ENCODE results near the gene SLC7A5. TPM values are rescaled to one million over a fixed set of nuclear protein-coding genes. Genes with fewer than 3 reads are reported as not detected.
"Not testable (repeated sequence)": the region's sequence is repeated elsewhere in the genome, so short reads cannot be mapped to it uniquely, and the experiment has no call there.

SLC7A5 gene
- total RNA-seq, 1 experiment from 2014 or later = 73.8 TPM

DNA sequence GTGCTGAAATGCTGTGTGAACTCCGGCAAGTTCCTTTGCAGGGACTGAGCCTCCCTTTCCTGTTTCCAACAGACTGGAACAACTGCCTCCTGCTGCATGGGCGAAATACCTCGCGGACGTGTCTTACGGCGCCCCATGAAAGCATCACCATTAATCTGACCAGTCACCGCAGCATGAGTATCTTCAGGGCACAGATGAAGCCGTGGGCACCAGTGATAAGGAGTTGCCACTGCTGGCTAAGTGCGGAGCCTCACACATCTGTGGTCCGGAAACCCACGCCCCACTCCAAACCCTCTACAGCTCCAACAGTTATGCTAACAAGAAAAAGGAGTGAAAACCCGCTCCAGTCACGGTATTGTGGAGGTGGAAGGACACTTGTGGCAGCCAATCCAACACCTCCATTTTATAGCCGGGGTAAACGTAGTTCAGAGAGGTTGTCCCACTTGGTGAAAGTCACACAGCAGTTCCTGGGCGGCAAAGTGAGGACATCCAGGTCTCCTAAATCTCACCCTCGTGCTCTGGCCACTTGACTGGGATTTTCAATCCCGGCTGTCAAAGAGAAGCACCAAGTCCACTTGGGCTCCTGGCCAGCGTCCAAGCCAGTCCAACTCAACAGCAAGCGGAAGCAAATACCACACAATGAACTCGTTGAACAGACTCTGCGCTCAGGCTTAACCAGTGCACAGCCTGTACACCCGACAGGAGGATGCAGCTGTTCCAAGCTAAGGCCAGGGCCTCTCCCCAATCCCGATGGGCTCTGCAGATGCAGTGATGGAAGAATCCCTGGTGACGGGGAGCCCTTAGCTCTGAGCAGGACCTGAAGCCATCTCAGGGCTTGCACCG, 10.9 kb downstream of the SLC7A5 start:
- Histone ChIP-seq H3K4me3 (peak overlapping the region; percentile 51), H3K4me1 (peaks cover 35% of the 10 kb centered on the region), H3K27ac (peak overlapping the region; percentile 60)
- DNase-seq = peak; percentile 89 to 90
- H3K36me3 ChIP-seq; H3K9me3 ChIP-seq (replicated peaks); H3K27me3 ChIP-seq: not testable (repeated sequence)

DNA sequence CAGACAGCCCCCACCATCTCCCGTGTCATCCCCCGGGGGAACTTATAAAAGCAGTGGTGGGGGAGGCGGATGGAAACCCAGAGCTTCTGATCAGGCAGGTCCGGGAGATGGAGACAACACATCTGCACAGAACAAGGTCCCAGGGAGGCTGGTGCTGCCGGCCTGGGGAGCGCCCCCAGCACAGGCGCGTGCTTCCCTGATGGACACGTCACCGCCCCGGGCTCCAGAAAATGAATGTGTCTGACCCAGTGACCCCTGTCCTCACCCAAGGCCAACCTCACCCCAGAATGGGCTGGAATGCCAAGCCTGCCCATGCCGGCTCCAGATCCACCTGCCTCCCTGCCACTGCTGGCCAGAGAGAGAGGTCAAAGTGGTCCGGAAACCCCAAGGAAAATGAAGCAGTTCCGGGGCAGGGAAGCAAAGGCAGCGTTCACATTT, 12.5 kb downstream of the SLC7A5 start:
- Histone ChIP-seq H3K27me3 (no peaks in the 10 kb centered on the region), H3K36me3 (no peaks in the 10 kb centered on the region), H3K9me3 (replicated peaks) (no peaks in the 10 kb centered on the region), H3K27ac (no peak overlapping the region; the same call in 1 of the 2 replicates), H3K4me1 (peaks cover 50% of the 10 kb centered on the region), H3K4me3 (no peak overlapping the region)
- DNase-seq = no peak

GRCh38 chr16:87855852-87856715, 13.2 kb downstream of the SLC7A5 start:
- DNase-seq = peak in 1 of 2 experiments; percentile 43
- H3K36me3 ChIP-seq = peaks cover 5% of the 10 kb centered on the region
- H3K4me1 ChIP-seq = peaks cover 50% of the 10 kb centered on the region

DNA sequence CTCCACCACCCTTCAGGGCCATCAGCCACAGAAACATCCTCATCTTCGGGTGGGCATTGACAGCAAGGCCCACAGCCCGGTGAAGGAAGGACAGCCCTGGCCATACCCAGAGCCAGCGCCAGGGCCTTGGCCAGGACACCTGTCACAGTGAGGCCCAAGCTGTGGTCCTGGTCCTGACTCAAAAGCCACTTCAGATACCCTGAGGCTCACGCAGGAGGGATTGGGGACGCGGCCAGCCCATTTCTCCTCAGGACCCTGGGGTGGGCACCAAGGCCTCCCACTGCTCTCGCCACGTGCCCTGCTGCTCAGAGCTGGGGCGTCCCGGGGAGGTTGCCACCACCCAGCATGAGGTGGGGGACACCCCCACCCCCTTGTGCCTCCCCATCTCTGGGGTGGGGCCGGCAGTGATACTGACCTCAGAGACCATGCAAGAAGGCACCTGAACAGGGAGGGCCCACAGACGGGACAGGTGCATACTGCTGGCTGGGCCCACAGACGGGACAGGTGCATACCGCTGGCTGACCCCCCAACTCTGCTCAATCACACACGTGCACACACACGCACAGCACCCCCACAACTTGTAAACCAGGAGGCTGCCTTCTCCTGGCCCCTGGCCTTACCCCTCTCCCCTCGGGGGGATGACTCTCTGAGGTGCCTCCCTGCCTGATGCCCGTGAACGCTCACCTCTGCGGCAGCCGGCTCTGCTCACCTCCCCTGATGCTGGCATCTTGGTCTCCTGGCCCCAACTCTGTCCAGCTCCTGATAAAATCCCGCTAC, 14.2 kb downstream of the SLC7A5 start:
- Histone ChIP-seq H3K4me1 (peaks cover 60% of the 10 kb centered on the region), H3K4me3 (no peak overlapping the region), H3K9me3 (replicated peaks) (no peaks in the 10 kb centered on the region), H3K36me3 (peaks cover 15% of the 10 kb centered on the region), H3K27me3 (no peaks in the 10 kb centered on the region), H3K27ac (peak overlapping the region; percentile 93)
- DNase-seq = peak in 1 of 2 experiments; percentile 2

More at GRCh38 chr16:87855852-87856715, 13.2 kb downstream of the SLC7A5 start:
- Histone ChIP-seq H3K9me3 (replicated peaks) (no peaks in the 10 kb centered on the region), H3K27me3 (no peaks in the 10 kb centered on the region), H3K27ac (peak overlapping the region; percentile 17; the same call in 1 of the 2 replicates), H3K4me3 (no peak overlapping the region)

DNA sequence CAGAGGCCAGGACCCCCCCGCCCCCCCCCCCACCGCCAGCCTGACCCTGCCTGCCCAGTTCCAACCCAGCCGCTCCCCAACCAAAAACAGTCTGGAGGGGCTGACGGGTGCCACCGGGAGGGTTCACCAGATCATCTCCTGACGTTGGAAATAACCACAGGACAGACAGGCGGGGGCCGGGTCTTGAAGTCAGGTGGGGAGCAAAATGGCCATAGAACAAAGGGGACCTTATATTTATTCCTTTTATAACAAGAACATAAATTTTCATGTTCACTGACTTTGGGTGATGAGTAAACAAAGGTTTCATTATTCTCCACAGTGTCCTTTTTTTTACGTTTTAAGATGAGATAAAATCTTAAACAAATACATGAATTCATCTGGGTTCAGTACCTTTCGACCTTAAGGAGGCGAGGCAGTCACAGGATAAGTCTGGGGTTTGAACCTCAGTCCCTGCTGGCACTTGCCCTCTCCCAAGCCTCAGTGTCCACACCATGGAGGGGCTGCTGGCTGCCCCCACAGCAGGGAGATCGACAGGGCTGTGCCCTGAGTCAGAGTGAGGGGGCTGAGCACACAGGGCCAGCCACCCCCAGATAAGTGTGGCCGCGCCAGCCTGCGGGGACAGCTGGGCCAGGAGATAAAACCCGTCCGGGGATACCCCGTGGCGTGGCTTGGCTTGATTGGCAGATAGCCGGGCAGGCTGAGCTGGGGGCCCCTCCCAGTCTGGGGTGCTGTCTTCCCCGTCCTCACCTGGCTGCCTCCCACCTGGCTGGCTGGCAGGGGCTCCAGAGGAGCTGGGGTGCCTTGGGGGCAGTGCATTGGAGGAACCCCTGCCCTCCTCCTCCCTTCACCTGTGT, 15.0 kb downstream of the SLC7A5 start:
- H3K27me3 ChIP-seq = no peaks in the 10 kb centered on the region
- H3K36me3 ChIP-seq = peaks cover 22% of the 10 kb centered on the region
- peak in 1 of 2 experiments; percentile 35 for DNase-seq
- H3K4me3 ChIP-seq = no peak overlapping the region
- H3K27ac ChIP-seq = peak overlapping the region; percentile 93
- peaks cover 68% of the 10 kb centered on the region for H3K4me1 ChIP-seq
- no peaks in the 10 kb centered on the region for H3K9me3 ChIP-seq (replicated peaks)

DNA sequence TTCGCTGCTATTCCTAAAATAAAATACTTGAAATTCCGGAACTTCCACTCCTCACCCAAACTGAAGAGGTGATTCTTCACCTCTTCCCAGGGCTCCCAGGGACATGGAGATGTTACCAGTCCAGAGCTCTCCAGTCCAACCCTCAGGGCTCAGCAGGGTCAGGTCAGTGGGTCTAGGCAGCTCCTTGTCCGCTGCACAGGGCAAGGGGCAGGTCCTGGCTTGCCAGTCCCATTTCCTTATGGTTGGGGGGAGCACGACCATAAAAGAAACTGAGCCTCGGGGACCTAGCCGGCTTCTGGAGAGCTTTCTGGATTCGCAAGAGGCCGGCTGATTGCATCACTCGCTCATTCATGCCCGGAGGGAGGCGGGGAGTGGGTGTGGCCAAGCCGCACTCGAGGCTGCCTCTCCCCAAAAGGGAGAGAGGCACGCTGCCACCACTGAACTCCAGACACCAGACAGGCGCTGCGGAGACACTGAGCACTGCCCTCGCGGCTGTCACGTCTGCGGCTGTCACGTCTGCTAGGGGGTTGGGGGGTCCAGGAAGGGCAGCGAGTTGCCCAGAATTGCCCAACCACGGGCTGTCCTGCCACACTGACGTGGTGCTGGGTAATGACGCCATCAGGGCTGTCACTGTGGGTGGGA, 15.8 kb downstream of the SLC7A5 start:
- Histone ChIP-seq H3K27ac (peak overlapping the region; percentile 93), H3K9me3 (replicated peaks) (no peaks in the 10 kb centered on the region), H3K4me3 (peak overlapping the region; percentile 33), H3K27me3 (no peaks in the 10 kb centered on the region), H3K36me3 (peaks cover 26% of the 10 kb centered on the region), H3K4me1 (peaks cover 75% of the 10 kb centered on the region)
- DNase-seq = peak; percentile 92 to 95

GRCh38 chr16:87851601-87852000, 17.7 kb downstream of the SLC7A5 start:
- Histone ChIP-seq H3K4me3 (no peak overlapping the region), H3K4me1 (peaks cover 86% of the 10 kb centered on the region), H3K36me3 (peaks cover 28% of the 10 kb centered on the region), H3K27ac (peak overlapping the region; percentile 93), H3K27me3 (no peaks in the 10 kb centered on the region), H3K9me3 (replicated peaks) (no peaks in the 10 kb centered on the region)
- peak in 1 of 2 experiments; percentile 11 for DNase-seq

DNA sequence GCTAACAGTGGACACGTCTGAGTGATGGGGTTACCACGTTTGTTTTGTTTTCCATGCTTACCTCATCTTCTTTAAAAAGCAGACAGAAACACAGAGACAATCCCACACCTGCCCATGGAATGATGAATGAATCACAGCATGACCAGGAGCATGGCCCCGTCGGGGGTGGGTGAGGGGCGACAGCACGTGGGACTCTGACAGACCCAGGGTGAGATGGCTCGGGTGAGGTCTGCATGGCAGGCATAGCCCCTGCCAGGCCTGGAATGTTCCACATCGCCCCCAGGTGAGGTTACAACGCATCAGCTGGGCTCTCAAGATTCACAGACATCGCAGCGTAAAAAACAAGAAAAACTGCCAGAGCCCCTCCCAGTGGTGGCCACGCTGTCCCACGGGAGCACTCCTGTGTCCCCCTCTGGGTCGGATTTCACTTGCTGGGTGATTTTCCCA, 18.1 kb downstream of the SLC7A5 start:
- peak in 1 of 2 experiments; percentile 36 for DNase-seq
- H3K27ac ChIP-seq = peak overlapping the region; percentile 93
- H3K27me3 ChIP-seq = no peaks in the 10 kb centered on the region
- H3K36me3 ChIP-seq = peaks cover 28% of the 10 kb centered on the region
- peaks cover 82% of the 10 kb centered on the region for H3K4me1 ChIP-seq
- no peaks in the 10 kb centered on the region for H3K9me3 ChIP-seq (replicated peaks)
- no peak overlapping the region for H3K4me3 ChIP-seq

DNA sequence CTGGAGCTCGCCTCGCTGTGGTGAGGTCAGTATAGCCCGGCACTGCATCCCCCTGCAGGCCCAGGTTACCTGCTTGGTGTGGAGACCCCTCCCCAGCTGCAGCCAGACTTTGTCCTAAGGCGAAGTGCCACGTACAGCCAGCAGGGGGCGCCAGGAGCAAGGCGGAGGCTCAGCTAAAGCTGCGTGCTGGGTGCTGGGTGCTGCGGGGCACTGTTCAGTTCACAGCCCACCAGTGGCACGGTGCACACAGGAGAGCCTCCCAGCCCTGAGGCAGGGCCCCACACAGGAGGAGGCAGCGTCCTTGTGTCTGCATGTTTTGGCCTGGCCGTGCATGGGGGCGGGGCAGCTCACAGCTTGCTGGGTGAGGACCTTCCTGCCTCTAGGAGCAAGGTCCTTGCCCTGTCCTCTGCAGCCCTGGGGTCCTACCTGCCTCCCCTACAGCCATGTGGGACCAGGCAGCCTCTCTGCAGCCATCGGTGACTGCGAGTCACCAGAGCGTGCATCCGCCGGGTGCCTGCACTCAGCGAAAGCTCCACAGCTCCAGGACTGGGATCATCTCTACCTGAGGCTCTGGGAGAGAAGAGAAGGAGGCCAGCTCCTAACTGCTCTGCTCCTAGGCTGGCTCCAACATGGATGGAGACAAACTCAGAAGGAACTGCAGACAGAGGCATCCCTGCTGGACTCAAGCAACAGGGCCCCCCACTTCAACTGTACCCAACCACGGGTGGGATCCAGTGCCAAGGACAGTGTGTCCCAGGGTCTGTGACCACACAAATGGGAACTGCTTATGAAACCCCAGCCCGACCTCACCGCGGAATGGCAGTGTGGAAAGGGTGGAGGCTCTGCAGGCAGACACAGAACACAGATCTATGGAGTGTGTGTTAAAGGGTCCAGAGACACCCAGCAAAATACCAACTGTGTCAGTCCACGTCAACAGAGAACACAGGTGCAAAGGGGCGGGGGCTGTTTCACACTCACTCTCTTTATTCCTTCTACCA, 19.0 kb downstream of the SLC7A5 start:
- Histone ChIP-seq H3K4me1 (peaks cover 73% of the 10 kb centered on the region), H3K4me3 (no peak overlapping the region), H3K27ac (peak overlapping the region; percentile 93), H3K36me3 (peaks cover 31% of the 10 kb centered on the region), H3K27me3 (no peaks in the 10 kb centered on the region), H3K9me3 (replicated peaks) (no peaks in the 10 kb centered on the region)
- DNase-seq = peak; percentile 56 to 62

GRCh38 chr16:87849419-87850008, 19.8 kb downstream of the SLC7A5 start:
- Histone ChIP-seq H3K9me3 (replicated peaks) (no peaks in the 10 kb centered on the region), H3K27me3 (no peaks in the 10 kb centered on the region), H3K4me3 (no peak overlapping the region), H3K27ac (no peak overlapping the region; the same call in 1 of the 2 replicates), H3K4me1 (peaks cover 65% of the 10 kb centered on the region), H3K36me3 (peaks cover 31% of the 10 kb centered on the region)
- no peak for DNase-seq

DNA sequence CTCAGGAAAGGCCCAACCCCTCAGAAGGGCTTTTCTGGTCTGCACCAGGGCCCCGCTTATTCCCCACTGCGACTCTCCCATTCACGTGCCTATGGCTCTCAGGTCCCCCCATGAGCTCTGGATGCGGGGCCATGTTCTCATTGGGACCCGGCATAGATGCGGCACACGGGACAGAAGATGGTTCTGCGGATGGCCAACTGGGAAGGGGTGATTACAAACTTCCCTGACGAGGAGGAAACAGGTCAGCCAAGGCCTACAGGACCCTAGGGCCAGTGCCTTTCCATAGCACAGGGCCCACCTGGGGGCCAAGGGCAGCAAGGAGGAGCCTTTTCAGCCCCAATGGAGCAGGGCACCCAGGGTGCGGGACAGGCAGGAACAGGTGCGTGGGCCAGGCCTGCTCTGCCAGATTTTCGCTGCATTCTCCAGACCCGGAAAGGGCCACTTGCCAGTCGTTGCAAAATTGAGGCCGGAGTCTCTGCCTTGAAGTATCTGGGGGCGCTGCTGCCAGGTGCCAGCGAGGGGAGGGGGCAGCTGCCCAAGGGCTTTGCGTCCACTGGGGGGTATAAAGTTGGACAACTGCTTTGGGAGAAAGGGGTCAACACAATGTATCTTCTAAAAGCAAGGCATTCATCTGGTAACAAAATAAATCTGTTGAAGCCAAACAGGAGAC, 20.5 kb downstream of the SLC7A5 start:
- Histone ChIP-seq H3K4me3 (no peak overlapping the region), H3K36me3 (peaks cover 31% of the 10 kb centered on the region), H3K9me3 (replicated peaks) (no peaks in the 10 kb centered on the region), H3K27ac (peak overlapping the region; percentile 78), H3K4me1 (peaks cover 61% of the 10 kb centered on the region), H3K27me3 (no peaks in the 10 kb centered on the region)
- DNase-seq = peak; percentile 65 to 74

All from SJCRH30 (cell line).